Endodermal cell (in vitro differentiated cells): ENCODE data around the gene FBXL19. TPM values are rescaled to one million over a fixed set of nuclear protein-coding genes. Genes with fewer than 3 reads are reported as not detected.

Experiments used
- DNase-seq: peaks from one replicate; pipeline ENCODE4 v3.0.0-alpha.2; 2017
- H3K27ac ChIP-seq: 2 replicates; pipeline ENCODE4 v1.5.1; 2013; ENCODE audit warnings: mild to moderate bottlenecking, low read depth, low read length, moderate library complexity
- H3K27me3 ChIP-seq: 2 replicates; pipeline ENCODE4 v1.6.1; 2013; ENCODE audit warnings: mild to moderate bottlenecking, low read length, moderate library complexity; ENCODE audit not compliant: insufficient read depth, control insufficient read depth, poor library complexity, severe bottlenecking
- H3K36me3 ChIP-seq: 2 replicates; pipeline ENCODE4 v1.7.0; 2013; ENCODE audit warnings: mild to moderate bottlenecking, low read length, moderate library complexity; ENCODE audit not compliant: control insufficient read depth, insufficient read depth
- H3K4me1 ChIP-seq: one replicate; pipeline ENCODE4 v1.7.0; 2013; ENCODE audit warnings: low read length; ENCODE audit not compliant: control insufficient read depth, insufficient read depth
- H3K4me3 ChIP-seq: 2 replicates; pipeline ENCODE4 v1.5.1; 2013; ENCODE audit warnings: mild to moderate bottlenecking, low read length, moderate library complexity
- H3K9ac ChIP-seq: 2 replicates; pipeline ENCODE4 v1.6.1; 2013; ENCODE audit warnings: mild to moderate bottlenecking, low read length, moderate library complexity; ENCODE audit not compliant: poor library complexity, severe bottlenecking; ENCODE audit errors: extremely low read depth
- H3K9me3 ChIP-seq: 2 replicates; pipeline ENCODE4 v1.6.1; 2013; ENCODE audit warnings: mild to moderate bottlenecking, low read length, moderate library complexity; ENCODE audit not compliant: control insufficient read depth
- H3K27ac Mint-ChIP-seq: 2 replicates; pipeline ENCODE4 v1.8.0; 2020; ENCODE audit warnings: mixed read lengths
- H3K27me3 Mint-ChIP-seq: 2 replicates; pipeline ENCODE4 v1.8.0; 2021; ENCODE audit warnings: mild to moderate bottlenecking, mixed read lengths; ENCODE audit not compliant: insufficient read depth
- H3K36me3 Mint-ChIP-seq: 2 replicates; pipeline ENCODE4 v1.8.0; 2020; ENCODE audit warnings: low read depth, mixed read lengths
- H3K4me1 Mint-ChIP-seq: 2 replicates; pipeline ENCODE4 v1.8.0; 2020; ENCODE audit warnings: mixed read lengths
- H3K4me3 Mint-ChIP-seq: 2 replicates; pipeline ENCODE4 v1.8.0; 2020; ENCODE audit warnings: mild to moderate bottlenecking, moderate library complexity, mixed read lengths
- H3K9me3 Mint-ChIP-seq: 2 replicates; pipeline ENCODE4 v1.8.0; 2020; ENCODE audit warnings: mild to moderate bottlenecking, mixed read lengths
- WGBS, 2 experiments: methylation state at CpG; one replicate each; pipeline versions ENCODE4 v1.1.5 to v1.1.7; 2013; ENCODE audit warnings: missing lambda C conversion rate in 2 of 2, mixed read lengths in 1 of 2; ENCODE audit not compliant: insufficient coverage in 1 of 2, insufficient read length in 1 of 2; 5-methylcytosine and 5-hydroxymethylcytosine counted together
- total RNA-seq, 2 donors: library from RNA; stranded (reverse); fragmentation: NEBNext Ultra II Directional in 1 of 2; extraction: Animal tissue kit (Norgen Biotek cat#: 25700) in 1 of 2; gene quantifications; 2 replicates in 1 of 2; 3 replicates in 1 of 2; pipeline ENCODE4 v1.2.1, GENCODE V29; 2021
- TF ChIP-seq, protein P1 (sequence below): fragments of 200-600 bp; sonication (generic); conservative IDR thresholded peaks from 2 replicates; pipeline ENCODE4 v1.5.0; 2021; ENCODE audit warnings: antibody characterized with exemption, mild to moderate bottlenecking

FBXL19 gene
- total RNA-seq, 2 donors from 2014 or later, result 74.0 to 84.3 TPM

DNA sequence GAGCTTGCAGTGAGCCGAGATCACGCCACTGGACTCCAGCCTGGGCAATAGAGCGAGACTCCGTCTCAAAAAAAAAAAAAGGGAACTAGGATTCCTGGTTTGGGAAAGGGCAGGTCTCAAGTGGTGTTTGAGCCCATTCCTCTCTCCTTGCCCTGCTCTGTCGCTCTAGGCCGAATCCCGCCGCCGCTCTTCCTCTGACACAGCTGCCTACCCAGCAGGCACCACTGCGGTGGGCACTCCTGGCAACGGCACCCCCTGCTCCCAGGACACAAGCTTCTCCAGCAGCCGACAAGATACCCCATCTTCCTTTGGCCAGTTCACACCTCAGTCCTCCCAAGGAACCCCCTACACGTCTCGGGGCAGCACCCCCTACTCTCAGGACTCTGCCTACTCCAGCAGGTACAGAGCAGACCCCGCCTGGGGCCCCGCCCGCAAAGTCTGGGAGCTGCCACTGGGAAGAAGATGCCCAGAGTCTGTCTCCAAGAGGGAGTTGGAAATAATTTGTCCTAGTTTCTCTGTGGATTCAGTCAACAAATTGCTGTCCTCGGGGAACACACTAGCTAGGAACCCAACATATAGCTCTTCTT is 40.6 kb downstream of the FBXL19 start:
- H3K4me1 ChIP-seq, result no peaks in the 10 kb centered on the region
- Mint-ChIP-seq H3K9me3 (no peaks in the 10 kb centered on the region), H3K36me3 (peaks cover 77% of the 10 kb centered on the region), H3K27ac (no peak overlapping the region), H3K4me1 (no peaks in the 10 kb centered on the region), H3K27me3 (no peaks in the 10 kb centered on the region), H3K4me3 (no peak overlapping the region)
- H3K4me3 ChIP-seq, result no peak overlapping the region
- H3K9ac ChIP-seq, result no peak overlapping the region
- H3K36me3 ChIP-seq, result peaks cover 83% of the 10 kb centered on the region
- H3K27ac ChIP-seq, result no peak overlapping the region
- no peaks in the 10 kb centered on the region for H3K27me3 ChIP-seq
- 97 to 98% methylated on average over 6 to 18 of the region's 18 CpGs for WGBS, 2 experiments
- DNase-seq, result no peak
- H3K9me3 ChIP-seq, result no peaks in the 10 kb centered on the region
- TF ChIP-seq, protein P1, sequence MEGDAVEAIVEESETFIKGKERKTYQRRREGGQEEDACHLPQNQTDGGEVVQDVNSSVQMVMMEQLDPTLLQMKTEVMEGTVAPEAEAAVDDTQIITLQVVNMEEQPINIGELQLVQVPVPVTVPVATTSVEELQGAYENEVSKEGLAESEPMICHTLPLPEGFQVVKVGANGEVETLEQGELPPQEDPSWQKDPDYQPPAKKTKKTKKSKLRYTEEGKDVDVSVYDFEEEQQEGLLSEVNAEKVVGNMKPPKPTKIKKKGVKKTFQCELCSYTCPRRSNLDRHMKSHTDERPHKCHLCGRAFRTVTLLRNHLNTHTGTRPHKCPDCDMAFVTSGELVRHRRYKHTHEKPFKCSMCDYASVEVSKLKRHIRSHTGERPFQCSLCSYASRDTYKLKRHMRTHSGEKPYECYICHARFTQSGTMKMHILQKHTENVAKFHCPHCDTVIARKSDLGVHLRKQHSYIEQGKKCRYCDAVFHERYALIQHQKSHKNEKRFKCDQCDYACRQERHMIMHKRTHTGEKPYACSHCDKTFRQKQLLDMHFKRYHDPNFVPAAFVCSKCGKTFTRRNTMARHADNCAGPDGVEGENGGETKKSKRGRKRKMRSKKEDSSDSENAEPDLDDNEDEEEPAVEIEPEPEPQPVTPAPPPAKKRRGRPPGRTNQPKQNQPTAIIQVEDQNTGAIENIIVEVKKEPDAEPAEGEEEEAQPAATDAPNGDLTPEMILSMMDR, result no peak

DNA sequence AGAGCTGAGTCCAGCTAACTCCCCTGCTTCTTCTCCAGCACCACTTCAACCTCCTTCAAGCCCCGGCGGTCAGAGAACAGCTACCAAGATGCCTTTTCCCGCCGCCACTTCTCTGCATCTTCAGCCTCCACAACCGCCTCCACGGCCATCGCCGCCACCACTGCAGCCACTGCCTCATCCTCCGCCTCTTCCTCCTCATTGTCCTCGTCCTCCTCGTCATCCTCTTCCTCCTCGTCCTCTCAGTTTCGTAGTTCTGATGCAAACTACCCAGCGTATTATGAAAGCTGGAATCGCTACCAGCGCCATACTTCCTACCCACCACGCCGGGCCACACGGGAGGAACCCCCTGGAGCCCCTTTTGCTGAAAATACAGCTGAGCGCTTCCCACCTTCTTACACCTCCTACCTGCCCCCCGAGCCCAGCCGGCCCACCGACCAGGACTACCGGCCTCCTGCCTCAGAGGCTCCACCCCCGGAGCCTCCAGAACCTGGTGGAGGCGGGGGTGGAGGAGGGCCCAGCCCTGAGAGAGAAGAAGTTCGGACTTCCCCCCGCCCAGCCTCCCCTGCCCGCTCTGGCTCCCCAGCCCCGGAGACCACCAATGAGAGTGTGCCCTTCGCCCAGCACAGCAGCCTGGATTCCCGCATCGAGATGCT is 41.3 kb downstream of the FBXL19 start:
- Mint-ChIP-seq H3K4me1 (no peaks in the 10 kb centered on the region), H3K27me3 (no peaks in the 10 kb centered on the region), H3K27ac (no peak overlapping the region), H3K4me3 (no peak overlapping the region), H3K9me3 (no peaks in the 10 kb centered on the region), H3K36me3 (peaks cover 76% of the 10 kb centered on the region)
- Histone ChIP-seq H3K9ac (no peak overlapping the region), H3K36me3 (peaks cover 83% of the 10 kb centered on the region), H3K9me3 (no peaks in the 10 kb centered on the region), H3K27ac (no peak overlapping the region), H3K27me3 (no peaks in the 10 kb centered on the region), H3K4me3 (no peak overlapping the region), H3K4me1 (no peaks in the 10 kb centered on the region)
- TF ChIP-seq, protein P1, result no peak
- DNase-seq, result no peak
- 94 to 98% methylated on average over 26 to 33 of the region's 33 CpGs for WGBS, 2 experiments

DNA sequence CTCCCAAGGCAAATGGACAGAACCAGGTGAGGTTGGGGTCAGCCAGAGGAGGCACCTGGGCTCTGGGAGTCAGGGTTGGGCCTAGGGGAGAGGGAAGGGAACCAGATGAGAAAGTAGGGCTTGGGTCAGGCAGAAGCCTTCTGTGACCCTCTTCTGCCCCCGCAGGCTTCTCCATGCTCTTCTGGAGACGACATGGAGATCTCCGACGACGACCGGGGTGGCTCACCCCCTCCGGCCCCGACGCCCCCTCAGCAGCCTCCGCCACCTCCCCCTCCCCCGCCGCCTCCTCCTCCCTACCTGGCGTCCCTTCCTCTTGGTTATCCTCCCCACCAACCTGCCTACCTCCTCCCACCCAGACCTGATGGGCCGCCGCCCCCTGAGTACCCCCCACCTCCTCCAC is 42.1 kb downstream of the FBXL19 start:
- Mint-ChIP-seq H3K27ac (no peak overlapping the region), H3K9me3 (no peaks in the 10 kb centered on the region), H3K4me1 (no peaks in the 10 kb centered on the region), H3K4me3 (no peak overlapping the region), H3K27me3 (no peaks in the 10 kb centered on the region), H3K36me3 (peaks cover 72% of the 10 kb centered on the region)
- Histone ChIP-seq H3K27ac (no peak overlapping the region), H3K9me3 (no peaks in the 10 kb centered on the region), H3K36me3 (peaks cover 81% of the 10 kb centered on the region), H3K27me3 (no peaks in the 10 kb centered on the region), H3K9ac (no peak overlapping the region), H3K4me1 (no peaks in the 10 kb centered on the region), H3K4me3 (no peak overlapping the region)
- TF ChIP-seq, protein P1, result no peak
- DNase-seq, result no peak
- WGBS, 2 experiments, result 92% methylated on average over 14 of the region's 15 CpGs; no CpG with 5 or more reads in 1 of the 2 experiments
